Stimulated activated CD8-positive, alpha-beta memory T cell treated with anti-CD3 and anti-CD28 coated beads, Interleukin-7, amount 100 ng/mL, for 1 hour (primary cell): ENCODE results near the gene FAM118A.
"Not testable (repeated sequence)": the region's sequence is repeated elsewhere in the genome, so short reads cannot be mapped to it uniquely, and the experiment has no call there.

Source experiments
- DNase-seq, 2 donors: peaks; one replicate each; pipeline ENCODE4 v3.0.0-alpha.2; 2020; ENCODE audit warnings: low read depth in 2 of 2

The FAM118A gene

DNA sequence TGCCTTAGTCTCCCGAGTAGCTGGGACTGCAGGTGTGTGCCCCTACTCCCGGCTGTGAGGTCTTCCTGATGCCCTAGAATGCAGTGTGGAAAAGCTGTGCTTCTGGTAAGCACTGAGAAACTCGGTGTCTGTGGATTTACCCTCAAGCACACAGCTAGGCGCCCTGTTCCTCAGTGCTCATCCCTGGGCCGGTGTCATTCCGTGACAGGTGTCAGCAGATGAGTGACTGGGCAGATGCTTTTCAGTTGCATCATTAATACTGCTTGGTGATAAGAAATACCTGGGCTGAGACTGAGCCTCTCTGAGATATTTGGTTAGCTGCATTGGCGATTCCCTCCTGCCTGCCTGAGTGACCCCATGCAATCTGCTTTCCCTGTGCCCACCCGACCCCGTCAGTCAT is 21.8 kb downstream of the FAM118A start:
- no peak for DNase-seq

DNA sequence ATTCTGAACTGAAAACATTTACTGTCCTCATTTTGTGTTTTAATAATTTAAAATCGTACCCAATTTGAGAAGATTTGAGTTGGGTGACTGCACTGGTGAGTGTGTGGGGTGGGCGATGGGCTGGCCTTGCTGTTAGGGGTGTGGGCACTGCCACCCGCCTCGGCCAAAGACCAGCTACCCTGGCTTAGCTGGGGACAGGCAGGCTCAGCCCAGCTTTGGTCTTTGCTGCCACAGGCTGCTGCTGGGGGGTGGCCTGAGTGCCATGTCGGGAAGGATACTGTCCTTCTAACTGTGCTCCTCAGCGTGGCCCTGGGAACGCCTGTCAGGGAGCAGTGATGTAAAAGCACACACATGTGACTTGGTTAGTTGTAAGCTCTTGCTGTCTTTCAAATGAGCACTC is 22.3 kb downstream of the FAM118A start:
- no peak for DNase-seq

GRCh38 chr22:45334068-45334467 is 24.3 kb downstream of the FAM118A start:
- no peak for DNase-seq

DNA sequence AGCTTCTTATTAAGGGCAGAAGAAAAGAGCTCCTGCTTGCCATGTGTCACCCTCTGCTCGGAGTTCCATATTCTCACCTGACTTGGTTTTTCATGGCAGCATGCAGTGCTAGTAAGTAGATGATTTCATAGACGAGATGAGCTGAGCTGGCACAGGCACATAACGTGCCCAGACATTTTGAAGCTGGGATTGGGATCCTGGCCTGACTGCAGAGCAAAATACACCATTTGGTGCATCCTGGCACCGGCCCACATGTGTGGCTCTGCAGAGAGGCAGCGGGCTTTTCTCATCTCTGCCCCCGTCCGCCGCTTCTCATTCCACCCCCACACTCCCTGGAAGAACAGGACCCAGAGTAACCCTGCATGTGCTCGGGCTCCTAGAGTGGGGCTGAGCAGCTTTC is 24.8 kb downstream of the FAM118A start:
- DNase-seq = no peak

DNA sequence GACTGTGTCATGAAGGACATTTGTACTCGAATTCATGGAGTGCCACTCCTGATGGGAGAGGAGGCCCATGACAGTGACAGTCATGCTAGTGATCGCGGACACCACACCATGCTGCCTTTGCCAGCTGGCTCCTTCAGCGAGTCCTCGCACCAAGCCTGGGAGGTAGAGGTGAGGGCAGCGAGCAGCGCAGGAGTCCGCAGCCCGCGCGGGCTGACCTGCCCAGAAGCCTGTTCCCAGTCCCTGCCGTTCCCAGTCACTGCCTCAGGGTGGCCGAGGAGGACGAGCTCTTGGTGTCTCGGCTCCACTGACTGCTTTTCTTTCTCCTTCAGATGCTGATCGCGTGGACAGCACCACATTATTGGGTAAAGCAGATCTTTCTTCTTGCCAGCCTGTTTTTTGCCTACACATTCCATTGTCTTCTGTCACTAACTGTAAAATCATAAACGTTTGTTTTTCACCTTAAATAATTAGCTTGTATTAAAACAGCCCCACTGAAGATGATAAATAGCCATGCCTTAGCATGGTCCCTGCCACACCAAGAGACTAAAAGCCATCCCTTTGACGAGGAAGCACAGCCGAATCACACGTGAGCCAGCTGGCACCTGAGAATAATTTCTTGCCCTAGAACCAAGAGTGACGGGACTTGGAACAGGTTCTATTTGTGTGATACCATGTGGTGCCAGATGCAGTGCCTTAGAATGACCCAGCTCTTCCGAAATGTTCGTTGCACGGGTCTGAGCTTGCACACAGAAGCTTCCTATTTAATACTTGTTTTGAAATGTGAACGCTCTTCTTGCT is 25.5 kb downstream of the FAM118A start:
- no peak for DNase-seq

- no peak for DNase-seq
Observed at GRCh38 chr22:45335854-45336522, 26.3 kb downstream of the FAM118A start.

- no peak for DNase-seq
Observed at GRCh38 chr22:45336971-45337431, 27.3 kb downstream of the FAM118A start.

DNA sequence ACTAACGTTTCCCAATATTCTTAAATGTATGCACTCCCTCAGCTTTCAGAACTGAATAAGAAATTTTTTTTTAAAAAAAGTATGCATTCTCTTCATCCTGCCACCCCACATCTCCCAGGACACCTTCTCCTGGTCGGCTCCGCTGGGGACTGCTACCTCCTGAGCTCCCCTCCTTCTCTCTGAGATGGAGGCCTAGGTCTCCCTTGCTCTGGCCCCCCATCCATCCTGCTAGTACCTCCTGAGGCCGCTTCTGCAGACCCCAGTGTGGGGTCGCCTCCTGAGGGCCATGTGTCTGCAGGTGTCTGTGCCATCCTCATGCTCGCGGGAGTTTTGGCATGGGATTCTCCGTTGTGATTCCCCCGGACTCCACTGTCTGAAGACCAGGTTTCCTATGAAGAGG is 27.8 kb downstream of the FAM118A start:
- no peak for DNase-seq

DNA sequence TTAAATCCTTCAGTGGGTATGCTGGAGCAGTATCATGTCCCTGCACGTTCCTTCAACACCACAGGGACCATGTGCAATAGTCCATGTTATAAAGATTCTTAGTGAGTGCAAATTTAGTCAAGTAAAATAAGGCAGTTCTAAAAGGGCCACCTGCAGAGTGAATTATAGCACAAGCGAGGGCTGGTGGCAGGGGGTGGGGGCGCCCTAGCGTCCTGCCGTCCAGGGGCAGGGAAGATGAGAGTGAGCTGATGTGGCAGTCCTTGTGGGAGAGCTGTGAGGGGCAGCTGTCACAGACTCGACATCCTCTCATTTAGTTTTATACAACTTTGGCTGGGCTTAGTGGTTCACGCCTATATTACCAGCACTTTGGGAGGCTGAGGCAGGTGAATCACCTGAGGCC is 29.1 kb downstream of the FAM118A start:
- no peak for DNase-seq

DNA sequence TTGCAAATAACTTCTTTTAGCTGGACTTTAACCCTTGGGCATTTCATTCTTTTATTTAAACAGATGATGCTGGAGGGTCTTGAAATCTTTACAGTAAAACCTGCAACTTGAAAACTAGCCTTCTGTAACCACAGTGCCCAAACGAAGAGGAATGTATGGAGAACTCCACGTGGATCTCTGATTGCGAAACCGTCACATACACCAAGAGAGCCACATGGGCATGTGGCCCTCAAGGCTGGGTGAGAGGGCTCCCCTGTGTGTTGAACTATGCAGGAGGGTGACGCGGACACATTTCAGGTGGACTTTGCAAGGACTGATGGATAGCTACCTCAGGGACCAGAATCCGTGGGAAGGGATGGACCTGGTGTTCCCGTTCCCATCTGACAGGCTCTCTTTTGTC is 30.6 kb downstream of the FAM118A start:
- no peak for DNase-seq

GRCh38 chr22:45341498-45341897 is 31.8 kb downstream of the FAM118A start:
- no peak for DNase-seq

- no peak for DNase-seq
Observed at GRCh38 chr22:45343143-45343542, 33.4 kb downstream of the FAM118A start.

DNA sequence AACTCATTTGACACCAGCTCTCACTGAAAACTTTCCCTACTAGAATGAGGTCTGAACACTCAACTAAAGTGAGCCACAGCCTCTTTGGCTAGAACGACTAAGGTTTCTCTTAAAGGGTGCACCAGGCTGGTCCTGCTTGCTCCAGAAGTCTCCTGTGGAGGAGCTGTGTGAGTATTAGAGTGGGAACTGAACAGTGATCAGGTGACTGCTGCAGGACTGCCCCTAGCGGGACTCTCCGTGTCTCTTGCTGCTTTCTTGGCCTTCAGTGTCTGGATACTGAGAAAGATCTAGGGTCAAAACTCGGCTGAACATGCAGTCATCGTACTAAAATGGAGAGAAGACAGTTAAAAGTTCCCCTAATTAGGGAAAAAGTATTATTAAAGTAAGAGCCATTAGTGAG is 34.6 kb downstream of the FAM118A start:
- no peak for DNase-seq

- no peak for DNase-seq
Observed at GRCh38 chr22:45349916-45350315, 40.2 kb downstream of the FAM118A start.

DNA sequence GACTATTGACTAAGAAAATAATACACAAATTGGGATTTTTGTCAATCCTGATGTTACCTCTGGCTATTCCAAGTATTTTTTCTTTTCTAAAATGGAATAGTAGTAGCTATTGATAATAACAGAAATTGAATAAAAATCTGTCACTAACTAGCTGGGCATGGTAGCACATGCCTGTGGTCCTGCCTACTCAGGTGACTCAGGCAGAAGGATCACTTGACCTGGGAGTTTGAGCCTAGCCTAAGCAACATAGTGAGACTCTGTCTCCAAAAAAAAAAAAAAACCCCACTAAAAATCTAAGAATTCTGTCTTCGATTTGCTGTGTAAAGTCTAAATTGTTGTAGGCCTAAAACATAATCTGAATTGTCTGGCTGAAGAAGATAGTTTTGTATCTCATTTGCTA is 42.2 kb downstream of the FAM118A start:
- no peak for DNase-seq

GRCh38 chr22:45352757-45353156 is 43.0 kb downstream of the FAM118A start:
- DNase-seq = not testable (repeated sequence)

DNA sequence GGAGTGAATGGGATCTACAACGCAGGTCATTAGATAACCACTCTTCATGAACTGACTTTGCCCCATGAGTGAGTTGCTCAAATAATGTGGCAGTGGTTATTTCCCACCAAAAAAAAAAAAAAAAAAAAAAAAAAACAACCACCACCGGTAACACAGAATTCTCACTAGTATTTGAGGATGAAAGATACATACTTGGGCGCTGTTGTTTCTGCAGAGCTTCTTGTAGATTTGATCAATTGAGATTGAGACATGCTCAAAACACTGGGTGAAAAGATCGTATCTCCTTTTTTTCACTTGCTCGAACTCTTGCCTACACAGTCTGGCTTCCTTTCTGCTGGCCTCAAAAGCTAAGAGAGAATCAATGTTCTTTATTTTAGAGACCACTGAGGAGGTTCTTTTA is 44.1 kb downstream of the FAM118A start:
- DNase-seq = no peak

DNA sequence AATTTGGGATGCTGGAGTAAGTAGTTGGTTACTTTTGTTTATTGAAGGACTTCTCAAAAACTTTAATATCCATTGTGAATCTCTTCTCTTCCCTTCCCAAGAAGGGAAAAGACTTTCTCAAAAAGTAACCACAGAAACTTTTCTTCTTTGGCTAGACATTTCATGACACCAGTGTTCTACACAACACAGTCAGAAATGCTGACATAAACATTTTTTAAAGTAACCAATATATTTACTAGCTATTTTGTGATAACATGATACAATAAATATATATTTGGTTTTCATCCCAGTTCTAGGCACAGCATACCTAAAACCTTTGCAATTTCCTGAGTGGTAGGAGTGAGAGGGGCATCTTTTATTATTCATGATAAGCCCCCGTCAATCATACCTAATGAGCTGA is 47.8 kb downstream of the FAM118A start:
- DNase-seq = no peak

GRCh38 chr22:45358127-45358526 is 48.4 kb downstream of the FAM118A start:
- no peak for DNase-seq

DNA sequence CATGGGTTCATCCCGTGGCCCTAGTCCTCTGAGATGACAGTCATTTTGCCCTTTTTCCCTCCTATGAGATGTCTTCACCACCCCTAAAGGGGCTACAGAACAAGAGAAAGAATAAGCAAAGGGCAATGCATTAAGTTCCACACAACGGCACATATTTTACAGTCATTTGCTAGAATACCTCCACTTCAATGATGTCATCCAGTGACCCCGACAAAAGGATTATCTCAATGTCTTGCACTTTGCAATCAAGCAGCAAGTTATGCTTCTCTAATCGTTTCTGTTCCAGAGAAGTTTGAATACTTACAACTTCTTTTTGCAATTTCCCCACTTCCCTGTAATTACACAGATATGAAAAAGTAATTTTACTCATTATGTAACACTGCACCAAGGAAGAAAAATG is 49.9 kb downstream of the FAM118A start:
- DNase-seq = no peak

- DNase-seq = no peak
Observed at GRCh38 chr22:45366713-45367112, 57.0 kb downstream of the FAM118A start.

DNA sequence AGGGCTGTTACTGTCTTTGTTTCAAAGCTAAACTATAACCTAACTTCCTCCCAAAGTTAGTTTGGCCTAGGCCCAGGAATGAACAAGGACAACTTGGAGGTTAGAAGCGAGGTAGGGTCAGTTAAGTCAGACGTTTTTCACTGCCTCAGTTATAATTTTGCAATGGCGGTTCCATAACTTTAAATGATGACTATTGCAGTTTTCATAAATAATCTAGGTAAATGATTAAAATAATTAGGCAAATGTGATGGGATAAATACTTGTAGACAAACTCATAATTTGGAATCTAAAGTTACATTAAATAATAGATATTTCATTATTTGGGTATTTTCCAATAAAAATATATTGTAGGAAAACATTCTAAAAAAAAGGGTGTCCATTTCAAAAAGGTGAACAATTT is 63.9 kb downstream of the FAM118A start:
- not testable (repeated sequence) for DNase-seq

GRCh38 chr22:45376009-45376408 is 66.3 kb downstream of the FAM118A start:
- no peak for DNase-seq
